Parathyroid adenoma (tissue), 2 donors: Measurements from ENCODE around the gene BHLHA15.

Experiments
- H2AFZ ChIP-seq: fragments of 300-600 bp; sonication (generic); one replicate; pipeline ENCODE4 v1.7.0; 2017; ENCODE audit warnings: antibody characterized with exemption, mild to moderate bottlenecking
- H3K27ac ChIP-seq: fragments of 300-600 bp; sonication (generic); one replicate; pipeline ENCODE4 v1.7.0; 2017
- H3K27me3 ChIP-seq: fragments of 300-600 bp; sonication (generic); one replicate; pipeline ENCODE4 v1.7.0; 2017; ENCODE audit warnings: low read length; ENCODE audit not compliant: control insufficient read depth, insufficient read depth
- H3K36me3 ChIP-seq: fragments of 300-600 bp; sonication (generic); one replicate; pipeline ENCODE4 v1.7.0; 2017; ENCODE audit warnings: low read length; ENCODE audit not compliant: control insufficient read depth, insufficient read depth
- H3K4me1 ChIP-seq: fragments of 300-600 bp; sonication (generic); one replicate; pipeline ENCODE4 v1.7.0; 2017; ENCODE audit warnings: control low read depth
- H3K4me2 ChIP-seq: fragments of 300-600 bp; sonication (generic); one replicate; pipeline ENCODE4 v1.7.0; 2017; ENCODE audit warnings: low read length
- H3K4me3 ChIP-seq: fragments of 300-600 bp; sonication (generic); one replicate; pipeline ENCODE4 v1.7.0; 2017; ENCODE audit warnings: low read depth, low read length
- H3K79me2 ChIP-seq: fragments of 300-600 bp; sonication (generic); one replicate; pipeline ENCODE4 v1.7.0; 2017; ENCODE audit warnings: control low read depth
- H3K9ac ChIP-seq: fragments of 300-600 bp; sonication (generic); one replicate; pipeline ENCODE4 v1.7.0; 2017; ENCODE audit warnings: mild to moderate bottlenecking
- H3K9me3 ChIP-seq: fragments of 300-600 bp; sonication (generic); one replicate; pipeline ENCODE4 v1.7.0; 2017; ENCODE audit warnings: low read length; ENCODE audit not compliant: control insufficient read depth
- CTCF ChIP-seq: fragments of 300-600 bp; sonication (generic); IDR thresholded peaks from one replicate; pipeline ENCODE4 v1.7.0; 2017; ENCODE audit warnings: antibody characterized with exemption, mild to moderate bottlenecking
- donor health status: primary hyperparathyroidism.

Gene BHLHA15

GRCh38 chr7:98221611-98222532, 10.6 kb downstream of the BHLHA15 start:
- Histone ChIP-seq H3K27me3 (no peaks in the 10 kb centered on the region), H3K4me2 (no peak overlapping the region), H3K9ac (no peak overlapping the region), H3K4me1 (no peaks in the 10 kb centered on the region), H3K4me3 (no peak overlapping the region), H3K9me3 (no peaks in the 10 kb centered on the region), H3K27ac (no peak overlapping the region), H2AFZ (no peak overlapping the region), H3K79me2 (no peaks in the 10 kb centered on the region), H3K36me3 (no peaks in the 10 kb centered on the region)
- TF ChIP-seq CTCF: no peak

- H3K9me3 ChIP-seq: no peaks in the 10 kb centered on the region
- H3K27ac ChIP-seq: no peak overlapping the region
- H3K79me2 ChIP-seq: no peaks in the 10 kb centered on the region
- no peak overlapping the region for H3K9ac ChIP-seq
- no peak overlapping the region for H3K4me3 ChIP-seq
- H3K36me3 ChIP-seq: no peaks in the 10 kb centered on the region
- no peaks in the 10 kb centered on the region for H3K27me3 ChIP-seq
- no peak for TF ChIP-seq CTCF
- H3K4me2 ChIP-seq: no peak overlapping the region
- no peaks in the 10 kb centered on the region for H3K4me1 ChIP-seq
- H2AFZ ChIP-seq: no peak overlapping the region
These were observed 11.4 kb downstream of the BHLHA15 start for GRCh38 chr7:98222533-98223195.

- Histone ChIP-seq H3K79me2 (no peaks in the 10 kb centered on the region), H2AFZ (no peak overlapping the region), H3K27me3 (no peaks in the 10 kb centered on the region), H3K27ac (no peak overlapping the region), H3K36me3 (no peaks in the 10 kb centered on the region), H3K4me3 (no peak overlapping the region), H3K4me1 (no peaks in the 10 kb centered on the region), H3K9me3 (no peaks in the 10 kb centered on the region), H3K4me2 (no peak overlapping the region), H3K9ac (no peak overlapping the region)
- TF ChIP-seq CTCF: no peak
These were observed 12.2 kb downstream of the BHLHA15 start for GRCh38 chr7:98223351-98223897.

GRCh38 chr7:98223898-98224700, 12.9 kb downstream of the BHLHA15 start:
- Histone ChIP-seq H3K4me2 (no peak overlapping the region), H3K9ac (no peak overlapping the region), H3K36me3 (no peaks in the 10 kb centered on the region), H3K9me3 (no peaks in the 10 kb centered on the region), H3K27me3 (no peaks in the 10 kb centered on the region), H3K79me2 (no peaks in the 10 kb centered on the region), H3K4me3 (no peak overlapping the region), H2AFZ (no peak overlapping the region), H3K27ac (no peak overlapping the region), H3K4me1 (no peaks in the 10 kb centered on the region)
- no peak for TF ChIP-seq CTCF
